BE2C (cell line): ENCODE results near the gene PNLIP.

Experiments
- DNase-seq: peaks from one replicate; pipeline ENCODE4 v3.0.0-alpha.2; 2020
- H3K27me3 ChIP-seq: fragments of 250-450 bp; sonication (Bioruptor Pico); 2 replicates; pipeline ENCODE4 v1.5.1; 2020; ENCODE audit warnings: mild to moderate bottlenecking
- H3K36me3 ChIP-seq: fragments of 250-450 bp; sonication (Bioruptor Pico); 2 replicates; pipeline ENCODE4 v1.5.1; 2020; ENCODE audit warnings: mild to moderate bottlenecking
- H3K4me1 ChIP-seq: fragments of 250-450 bp; sonication (Bioruptor Pico); 2 replicates; pipeline ENCODE4 v1.5.1; 2020
- H3K4me3 ChIP-seq: 2 replicates; pipeline ENCODE4 v1.5.1; 2011; ENCODE audit warnings: low read depth, low read length
- H3K9me3 ChIP-seq: fragments of 250-450 bp; sonication (Bioruptor Pico); 2 replicates; pipeline ENCODE4 v1.5.1; 2020
- TF ChIP-seq, protein P1 (sequence below): IDR thresholded peaks from 2 replicates; pipeline ENCODE4 v1.5.1; 2012; ENCODE audit warnings: mild to moderate bottlenecking, low read depth, low read length

The PNLIP gene

DNA sequence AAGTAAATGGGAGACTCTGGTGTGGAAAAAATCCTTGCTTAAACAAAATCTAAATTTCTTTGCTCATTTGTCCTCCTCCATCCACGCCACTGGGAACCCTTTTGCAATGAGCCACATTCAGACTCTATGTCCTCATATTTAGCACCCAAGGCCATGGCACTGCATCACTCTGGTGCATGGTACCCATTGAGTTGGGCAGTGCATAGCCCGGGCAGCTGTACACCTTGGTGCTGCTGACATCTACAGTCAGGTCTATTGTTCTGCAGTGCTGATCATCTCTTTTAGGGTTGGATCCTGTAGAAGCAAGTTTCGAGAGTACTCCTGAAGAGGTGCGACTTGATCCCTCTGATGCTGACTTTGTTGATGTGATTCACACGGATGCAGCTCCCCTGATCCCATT lies 51.8 kb downstream of the PNLIP start:
- DNase-seq = no peak
- Histone ChIP-seq H3K9me3 (no peaks in the 10 kb centered on the region), H3K36me3 (no peaks in the 10 kb centered on the region), H3K4me3 (no peak overlapping the region), H3K4me1 (no peaks in the 10 kb centered on the region), H3K27me3 (no peaks in the 10 kb centered on the region)
- TF ChIP-seq, protein P1, sequence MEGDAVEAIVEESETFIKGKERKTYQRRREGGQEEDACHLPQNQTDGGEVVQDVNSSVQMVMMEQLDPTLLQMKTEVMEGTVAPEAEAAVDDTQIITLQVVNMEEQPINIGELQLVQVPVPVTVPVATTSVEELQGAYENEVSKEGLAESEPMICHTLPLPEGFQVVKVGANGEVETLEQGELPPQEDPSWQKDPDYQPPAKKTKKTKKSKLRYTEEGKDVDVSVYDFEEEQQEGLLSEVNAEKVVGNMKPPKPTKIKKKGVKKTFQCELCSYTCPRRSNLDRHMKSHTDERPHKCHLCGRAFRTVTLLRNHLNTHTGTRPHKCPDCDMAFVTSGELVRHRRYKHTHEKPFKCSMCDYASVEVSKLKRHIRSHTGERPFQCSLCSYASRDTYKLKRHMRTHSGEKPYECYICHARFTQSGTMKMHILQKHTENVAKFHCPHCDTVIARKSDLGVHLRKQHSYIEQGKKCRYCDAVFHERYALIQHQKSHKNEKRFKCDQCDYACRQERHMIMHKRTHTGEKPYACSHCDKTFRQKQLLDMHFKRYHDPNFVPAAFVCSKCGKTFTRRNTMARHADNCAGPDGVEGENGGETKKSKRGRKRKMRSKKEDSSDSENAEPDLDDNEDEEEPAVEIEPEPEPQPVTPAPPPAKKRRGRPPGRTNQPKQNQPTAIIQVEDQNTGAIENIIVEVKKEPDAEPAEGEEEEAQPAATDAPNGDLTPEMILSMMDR = no peak

DNA sequence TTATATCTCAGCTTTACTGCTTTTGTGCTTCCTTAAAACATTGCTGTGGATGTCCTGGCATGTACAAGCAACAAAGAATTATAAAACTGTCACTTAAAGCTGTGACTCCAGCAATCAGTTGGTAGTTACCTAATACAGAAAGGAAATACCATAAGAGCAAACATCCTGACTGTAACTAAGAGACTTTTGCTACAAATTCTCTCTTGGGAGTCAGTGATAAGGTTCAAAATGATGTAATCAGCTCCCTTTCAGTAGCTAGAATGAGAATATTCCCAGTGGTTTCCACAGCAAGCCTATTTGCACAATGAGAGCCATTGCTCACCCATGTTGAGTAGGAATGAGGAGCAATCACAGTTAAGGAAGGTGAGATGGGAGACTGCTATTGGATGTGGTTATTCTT lies 52.6 kb downstream of the PNLIP start:
- no peaks in the 10 kb centered on the region for H3K9me3 ChIP-seq
- H3K27me3 ChIP-seq = no peaks in the 10 kb centered on the region
- H3K36me3 ChIP-seq = no peaks in the 10 kb centered on the region
- TF ChIP-seq, protein P1 = no peak
- H3K4me3 ChIP-seq = no peak overlapping the region
- H3K4me1 ChIP-seq = no peaks in the 10 kb centered on the region
- no peak for DNase-seq

DNA sequence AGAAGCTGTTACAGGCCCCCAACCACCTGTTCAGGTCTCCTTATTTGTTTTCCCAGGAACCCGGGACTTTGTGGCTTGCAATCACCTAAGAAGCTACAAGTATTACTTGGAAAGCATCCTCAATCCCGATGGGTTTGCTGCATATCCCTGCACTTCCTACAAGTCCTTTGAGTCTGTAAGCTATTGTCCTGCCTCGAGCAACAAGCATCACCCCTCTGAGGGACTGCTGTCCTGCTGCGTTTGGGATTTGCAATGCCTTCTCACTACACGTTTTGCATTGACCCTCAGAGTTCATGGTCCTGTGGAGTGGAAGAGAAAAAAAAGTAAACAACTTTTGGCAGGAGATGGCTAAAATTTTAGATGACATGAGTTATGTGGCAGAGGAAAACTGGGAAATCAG lies 54.3 kb downstream of the PNLIP start:
- TF ChIP-seq, protein P1 = no peak
- Histone ChIP-seq H3K36me3 (no peaks in the 10 kb centered on the region), H3K9me3 (no peaks in the 10 kb centered on the region), H3K4me3 (no peak overlapping the region), H3K27me3 (no peaks in the 10 kb centered on the region), H3K4me1 (no peaks in the 10 kb centered on the region)
- no peak for DNase-seq

DNA sequence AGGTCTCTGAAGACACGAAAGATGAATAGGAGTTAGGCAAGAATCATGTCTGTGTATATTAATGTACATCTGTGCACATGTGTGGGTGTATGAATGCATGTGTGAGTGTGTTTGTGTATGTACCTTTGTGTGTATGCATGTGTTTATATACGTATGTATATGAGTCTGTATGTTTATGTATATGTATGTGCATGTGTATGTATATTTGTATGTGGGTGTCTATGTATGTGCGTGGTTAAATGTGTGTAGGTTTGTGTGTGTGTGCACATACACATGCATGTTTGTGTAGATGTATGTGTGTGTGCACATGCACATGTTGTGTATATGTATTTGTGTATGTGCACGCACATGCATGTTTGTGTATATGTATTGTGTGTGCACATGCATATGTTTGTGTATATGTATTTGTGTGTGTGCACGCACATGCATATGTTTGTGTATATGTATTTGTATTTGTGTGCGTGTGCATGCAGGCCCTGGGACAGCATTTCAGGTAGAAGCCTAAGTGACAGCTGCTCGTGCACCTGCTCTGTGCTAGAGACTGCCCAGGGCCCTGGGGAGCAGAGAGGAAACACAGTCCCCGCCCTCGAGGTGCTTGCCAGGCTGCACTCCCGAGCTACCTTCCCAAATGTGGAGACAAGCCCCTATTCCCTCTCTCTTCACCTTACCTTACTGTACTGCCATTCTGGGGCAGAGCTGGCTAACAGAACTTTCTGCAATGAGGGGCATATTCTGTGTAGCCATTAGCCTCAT lies 57.1 kb downstream of the PNLIP start:
- DNase-seq = no peak
- TF ChIP-seq, protein P1 = no peak
- no peaks in the 10 kb centered on the region for H3K4me1 ChIP-seq
- no peak overlapping the region for H3K4me3 ChIP-seq
- H3K9me3 ChIP-seq = no peaks in the 10 kb centered on the region
- H3K27me3 ChIP-seq = no peaks in the 10 kb centered on the region
- H3K36me3 ChIP-seq = no peaks in the 10 kb centered on the region

DNA sequence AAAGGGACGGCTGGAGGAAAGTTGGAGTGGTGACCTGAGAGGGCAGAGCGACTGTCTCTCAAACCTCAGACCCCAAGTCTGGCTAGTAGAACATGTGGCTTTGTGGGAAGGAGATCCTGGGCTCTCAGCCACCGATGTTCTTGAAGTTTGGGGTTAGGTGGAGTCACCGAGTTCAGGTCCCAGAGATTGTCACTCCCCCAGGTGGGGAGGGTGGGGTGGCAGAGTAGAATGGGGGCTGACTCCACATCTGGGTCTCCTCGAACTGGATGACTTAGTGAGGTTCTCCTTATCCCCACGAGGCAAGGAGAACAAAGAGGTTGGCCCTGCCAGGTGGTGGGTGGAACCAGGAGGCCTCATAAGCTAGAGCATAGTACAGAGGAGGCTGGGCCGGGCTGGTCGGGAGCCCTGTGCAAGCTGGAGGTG lies 60.3 kb downstream of the PNLIP start:
- Histone ChIP-seq H3K9me3 (no peaks in the 10 kb centered on the region), H3K36me3 (no peaks in the 10 kb centered on the region), H3K27me3 (no peaks in the 10 kb centered on the region), H3K4me3 (no peak overlapping the region), H3K4me1 (no peaks in the 10 kb centered on the region)
- no peak for DNase-seq
- TF ChIP-seq, protein P1 = no peak

DNA sequence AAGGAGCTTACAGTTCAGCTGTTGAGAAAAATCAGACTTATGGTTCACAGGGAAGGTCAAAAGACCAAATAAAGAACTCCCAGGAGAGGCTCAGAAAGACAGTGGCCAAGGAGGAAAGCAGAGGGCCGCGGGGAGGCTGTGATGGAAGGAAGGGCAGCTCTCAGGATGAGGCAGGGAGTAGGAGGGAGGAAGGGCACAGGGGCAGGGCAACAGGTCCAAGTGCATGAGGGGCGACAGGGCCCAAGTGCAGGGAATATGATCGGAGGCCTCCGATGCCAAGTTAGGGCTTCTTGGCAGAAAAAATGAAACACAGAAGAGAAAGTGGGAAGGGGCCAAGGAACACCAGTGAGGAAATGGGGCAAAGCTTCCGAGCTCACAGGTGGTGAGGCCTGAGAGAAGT lies 61.6 kb downstream of the PNLIP start:
- no peaks in the 10 kb centered on the region for H3K27me3 ChIP-seq
- DNase-seq = no peak
- no peaks in the 10 kb centered on the region for H3K36me3 ChIP-seq
- H3K4me3 ChIP-seq = no peak overlapping the region
- no peaks in the 10 kb centered on the region for H3K9me3 ChIP-seq
- TF ChIP-seq, protein P1 = no peak
- H3K4me1 ChIP-seq = no peaks in the 10 kb centered on the region
